ENCODE measurements around the gene GGACT.
"Not testable (repeated sequence)": the region's sequence is repeated elsewhere in the genome, so short reads cannot be mapped to it uniquely, and the experiment has no call there.

Gene GGACT

GRCh38 chr13:100627120-100627519 lies 38.5 kb upstream of the GGACT start:
- H2AFZ ChIP-seq (ENCODE audit: low read depth, low read length), result no peak overlapping the region
- H3K4me3 ChIP-seq (ENCODE audit: low read length), result no peak overlapping the region
- no peaks in the 10 kb centered on the region for H3K9me3 ChIP-seq (ENCODE audit: insufficient read depth, low read length)
- no peak overlapping the region for H3K27ac ChIP-seq (ENCODE audit: low read length)
- no peak overlapping the region for H3K4me2 ChIP-seq (ENCODE audit: low read length)
- TF ChIP-seq, protein P1, sequence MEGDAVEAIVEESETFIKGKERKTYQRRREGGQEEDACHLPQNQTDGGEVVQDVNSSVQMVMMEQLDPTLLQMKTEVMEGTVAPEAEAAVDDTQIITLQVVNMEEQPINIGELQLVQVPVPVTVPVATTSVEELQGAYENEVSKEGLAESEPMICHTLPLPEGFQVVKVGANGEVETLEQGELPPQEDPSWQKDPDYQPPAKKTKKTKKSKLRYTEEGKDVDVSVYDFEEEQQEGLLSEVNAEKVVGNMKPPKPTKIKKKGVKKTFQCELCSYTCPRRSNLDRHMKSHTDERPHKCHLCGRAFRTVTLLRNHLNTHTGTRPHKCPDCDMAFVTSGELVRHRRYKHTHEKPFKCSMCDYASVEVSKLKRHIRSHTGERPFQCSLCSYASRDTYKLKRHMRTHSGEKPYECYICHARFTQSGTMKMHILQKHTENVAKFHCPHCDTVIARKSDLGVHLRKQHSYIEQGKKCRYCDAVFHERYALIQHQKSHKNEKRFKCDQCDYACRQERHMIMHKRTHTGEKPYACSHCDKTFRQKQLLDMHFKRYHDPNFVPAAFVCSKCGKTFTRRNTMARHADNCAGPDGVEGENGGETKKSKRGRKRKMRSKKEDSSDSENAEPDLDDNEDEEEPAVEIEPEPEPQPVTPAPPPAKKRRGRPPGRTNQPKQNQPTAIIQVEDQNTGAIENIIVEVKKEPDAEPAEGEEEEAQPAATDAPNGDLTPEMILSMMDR (IDR thresholded peaks at IDR 0.05; ENCODE audit: low read depth, low read length), result no peak
- TF ChIP-seq EZH2phosphoT487 (IDR thresholded peaks at IDR 0.05; ENCODE audit: low read depth), result no peak
- H3K36me3 ChIP-seq (replicated peaks; ENCODE audit: low read depth, low read length), result peaks cover 68% of the 10 kb centered on the region
- no peaks in the 10 kb centered on the region for H3K4me1 ChIP-seq (ENCODE audit: low read length)
- no peaks in the 10 kb centered on the region for H3K79me2 ChIP-seq (ENCODE audit: low read length)
- no peaks in the 10 kb centered on the region for H4K20me1 ChIP-seq (ENCODE audit: insufficient read depth, low read length)
- no peaks in the 10 kb centered on the region for H3K27me3 ChIP-seq (ENCODE audit: low read depth, low read length)
- H3K9ac ChIP-seq (ENCODE audit: low read length), result no peak overlapping the region

DNA sequence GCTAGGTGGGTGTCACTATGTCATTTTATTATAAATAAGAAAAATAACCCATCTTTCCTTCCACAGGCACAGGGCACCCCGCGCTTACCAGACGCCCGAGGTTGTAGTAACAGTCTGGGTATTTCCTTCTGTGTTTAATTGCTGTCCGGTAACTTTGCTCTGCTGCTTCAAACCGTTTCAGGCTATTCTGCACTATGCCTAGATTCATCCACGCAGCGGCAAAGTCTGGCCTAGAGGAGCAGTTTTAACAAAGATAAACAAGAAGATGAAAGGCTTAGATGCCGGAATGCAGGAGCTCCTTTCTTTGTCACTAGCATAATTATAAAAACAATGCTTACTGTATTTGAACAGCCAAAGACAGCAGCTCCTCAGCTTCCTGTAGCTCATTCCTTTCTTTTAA lies 36.9 kb upstream of the GGACT start:
- H3K27me3 ChIP-seq (ENCODE audit: low read depth, low read length), result no peaks in the 10 kb centered on the region
- no peak overlapping the region for H3K4me2 ChIP-seq (ENCODE audit: low read length)
- no peak overlapping the region for H3K9ac ChIP-seq (ENCODE audit: low read length)
- no peaks in the 10 kb centered on the region for H3K79me2 ChIP-seq (ENCODE audit: low read length)
- H3K9me3 ChIP-seq (ENCODE audit: insufficient read depth, low read length), result no peaks in the 10 kb centered on the region
- H3K4me1 ChIP-seq (ENCODE audit: low read length), result no peaks in the 10 kb centered on the region
- TF ChIP-seq, protein P1 (IDR thresholded peaks at IDR 0.05; ENCODE audit: low read depth, low read length), result no peak
- no peak for TF ChIP-seq EZH2phosphoT487 (IDR thresholded peaks at IDR 0.05; ENCODE audit: low read depth)
- H4K20me1 ChIP-seq (ENCODE audit: insufficient read depth, low read length), result no peaks in the 10 kb centered on the region
- H3K27ac ChIP-seq (ENCODE audit: low read length), result no peak overlapping the region
- H2AFZ ChIP-seq (ENCODE audit: low read depth, low read length), result no peak overlapping the region
- peaks cover 72% of the 10 kb centered on the region for H3K36me3 ChIP-seq (replicated peaks; ENCODE audit: low read depth, low read length)
- H3K4me3 ChIP-seq (ENCODE audit: low read length), result no peak overlapping the region

- Histone ChIP-seq H3K27me3 (ENCODE audit: low read depth, low read length) (no peaks in the 10 kb centered on the region), H3K27ac (ENCODE audit: low read length) (no peak overlapping the region), H3K9me3 (ENCODE audit: insufficient read depth, low read length) (no peaks in the 10 kb centered on the region), H3K4me2 (ENCODE audit: low read length) (no peak overlapping the region), H3K79me2 (ENCODE audit: low read length) (no peaks in the 10 kb centered on the region), H3K36me3 (replicated peaks; ENCODE audit: low read depth, low read length) (peaks cover 51% of the 10 kb centered on the region), H3K4me3 (ENCODE audit: low read length) (no peak overlapping the region), H2AFZ (ENCODE audit: low read depth, low read length) (no peak overlapping the region), H3K9ac (ENCODE audit: low read length) (no peak overlapping the region), H4K20me1 (ENCODE audit: insufficient read depth, low read length) (no peaks in the 10 kb centered on the region), H3K4me1 (ENCODE audit: low read length) (no peaks in the 10 kb centered on the region)
- TF ChIP-seq EZH2phosphoT487 (IDR thresholded peaks at IDR 0.05; ENCODE audit: low read depth), result no peak
- TF ChIP-seq, protein P1 (IDR thresholded peaks at IDR 0.05; ENCODE audit: low read depth, low read length), result no peak
These were observed 32.2 kb upstream of the GGACT start for GRCh38 chr13:100620792-100621191.

DNA sequence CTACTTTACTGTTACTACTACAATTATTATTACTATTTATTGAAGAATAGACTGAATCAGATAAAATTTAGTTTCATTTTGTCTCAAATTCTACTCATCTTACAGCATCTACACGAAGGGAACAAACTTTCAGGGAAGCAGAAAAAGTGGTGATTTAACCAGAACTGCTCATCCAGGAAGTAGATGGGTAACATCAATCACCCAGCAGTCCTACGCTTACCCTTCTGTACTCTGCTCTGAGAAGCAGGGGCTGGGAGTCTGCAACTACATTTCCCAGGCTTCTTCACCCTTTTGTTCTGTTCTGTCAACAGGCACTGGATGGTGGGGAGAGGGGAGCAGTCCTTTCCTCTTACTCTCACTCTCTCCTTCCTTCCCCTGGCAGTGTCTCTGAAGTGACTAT lies 31.4 kb upstream of the GGACT start:
- H3K9me3 ChIP-seq (ENCODE audit: insufficient read depth, low read length), result no peaks in the 10 kb centered on the region

DNA sequence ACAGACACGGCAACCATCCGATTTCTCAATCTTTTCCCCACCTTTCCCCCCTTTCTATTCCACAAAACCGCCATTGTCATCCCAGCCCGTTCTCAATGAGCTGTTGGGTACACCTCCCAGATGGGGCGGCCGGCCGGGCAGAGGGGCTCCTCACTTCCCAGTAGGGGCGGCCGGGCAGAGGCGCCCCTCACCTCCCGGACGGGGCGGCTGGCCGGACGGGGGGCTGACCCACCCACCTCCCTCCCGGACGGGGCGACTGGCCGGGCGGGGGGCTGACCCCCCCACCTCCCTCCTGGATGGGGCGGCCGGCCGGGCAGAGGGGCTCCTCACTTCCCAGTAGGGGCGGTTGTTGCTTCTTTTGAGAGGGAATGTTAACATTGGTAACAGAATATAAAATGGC lies 30.3 kb upstream of the GGACT start:
- H3K4me2 ChIP-seq (ENCODE audit: low read length); H3K27ac ChIP-seq (ENCODE audit: low read length); H3K4me3 ChIP-seq (ENCODE audit: low read length); H3K4me1 ChIP-seq (ENCODE audit: low read length); H3K79me2 ChIP-seq (ENCODE audit: low read length); H2AFZ ChIP-seq (ENCODE audit: low read depth, low read length); H3K9me3 ChIP-seq (ENCODE audit: insufficient read depth, low read length); H4K20me1 ChIP-seq (ENCODE audit: insufficient read depth, low read length); H3K9ac ChIP-seq (ENCODE audit: low read length); H3K27me3 ChIP-seq (ENCODE audit: low read depth, low read length): not testable (repeated sequence)
- H3K36me3 ChIP-seq (replicated peaks; ENCODE audit: low read depth, low read length), result peaks cover 42% of the 10 kb centered on the region

More for the DNA sequence above, 31.4 kb upstream of the GGACT start:
- H2AFZ ChIP-seq (ENCODE audit: low read depth, low read length), result no peak overlapping the region
- no peaks in the 10 kb centered on the region for H3K79me2 ChIP-seq (ENCODE audit: low read length)
- H3K4me1 ChIP-seq (ENCODE audit: low read length), result no peaks in the 10 kb centered on the region
- no peaks in the 10 kb centered on the region for H4K20me1 ChIP-seq (ENCODE audit: insufficient read depth, low read length)
- peaks cover 44% of the 10 kb centered on the region for H3K36me3 ChIP-seq (replicated peaks; ENCODE audit: low read depth, low read length)
- H3K27ac ChIP-seq (ENCODE audit: low read length), result no peak overlapping the region
- no peak overlapping the region for H3K4me3 ChIP-seq (ENCODE audit: low read length)
- H3K27me3 ChIP-seq (ENCODE audit: low read depth, low read length), result no peaks in the 10 kb centered on the region
- H3K4me2 ChIP-seq (ENCODE audit: low read length), result no peak overlapping the region
- TF ChIP-seq EZH2phosphoT487 (IDR thresholded peaks at IDR 0.05; ENCODE audit: low read depth), result no peak
- TF ChIP-seq, protein P1 (IDR thresholded peaks at IDR 0.05; ENCODE audit: low read depth, low read length), result no peak
- no peak overlapping the region for H3K9ac ChIP-seq (ENCODE audit: low read length)

Data from OCI-LY3 (cell line).